ENCODE data around the gene NEK9.

DNA sequence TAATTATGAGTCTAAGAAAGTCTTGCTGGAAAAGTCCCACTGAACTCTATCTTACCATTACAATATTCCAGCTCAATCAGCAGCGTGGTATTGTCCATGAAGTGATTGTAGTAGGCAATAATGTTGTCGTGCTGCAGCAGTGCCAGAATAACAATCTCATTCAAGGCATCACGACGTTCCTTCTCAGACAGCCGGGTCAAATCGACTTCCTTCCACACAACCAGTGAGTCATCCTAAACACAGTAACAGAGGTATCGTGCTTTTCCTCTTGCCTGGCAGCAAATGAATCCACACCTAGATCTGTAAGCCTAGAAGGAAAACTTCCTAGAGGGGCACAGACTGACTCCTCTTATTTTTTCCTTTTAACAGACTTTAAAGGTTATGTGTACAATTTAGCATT, 2.9 kb downstream of the NEK9 start:
- no peak for TF ChIP-seq POLR2A (IDR thresholded peaks at IDR 0.05)
- TF ChIP-seq, protein P1, sequence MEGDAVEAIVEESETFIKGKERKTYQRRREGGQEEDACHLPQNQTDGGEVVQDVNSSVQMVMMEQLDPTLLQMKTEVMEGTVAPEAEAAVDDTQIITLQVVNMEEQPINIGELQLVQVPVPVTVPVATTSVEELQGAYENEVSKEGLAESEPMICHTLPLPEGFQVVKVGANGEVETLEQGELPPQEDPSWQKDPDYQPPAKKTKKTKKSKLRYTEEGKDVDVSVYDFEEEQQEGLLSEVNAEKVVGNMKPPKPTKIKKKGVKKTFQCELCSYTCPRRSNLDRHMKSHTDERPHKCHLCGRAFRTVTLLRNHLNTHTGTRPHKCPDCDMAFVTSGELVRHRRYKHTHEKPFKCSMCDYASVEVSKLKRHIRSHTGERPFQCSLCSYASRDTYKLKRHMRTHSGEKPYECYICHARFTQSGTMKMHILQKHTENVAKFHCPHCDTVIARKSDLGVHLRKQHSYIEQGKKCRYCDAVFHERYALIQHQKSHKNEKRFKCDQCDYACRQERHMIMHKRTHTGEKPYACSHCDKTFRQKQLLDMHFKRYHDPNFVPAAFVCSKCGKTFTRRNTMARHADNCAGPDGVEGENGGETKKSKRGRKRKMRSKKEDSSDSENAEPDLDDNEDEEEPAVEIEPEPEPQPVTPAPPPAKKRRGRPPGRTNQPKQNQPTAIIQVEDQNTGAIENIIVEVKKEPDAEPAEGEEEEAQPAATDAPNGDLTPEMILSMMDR (IDR thresholded peaks at IDR 0.05) = no peak
